HG03280 (cell line): ENCODE measurements around the gene ART3.
A peak's percentile ranks its signal among the peaks of the same experiment; 100 is the strongest.

Experiments
- ATAC-seq: cut with Tn5 transposase; IDR thresholded peaks from one replicate; pipeline ENCODE4 v1.9.1; 2021; ENCODE audit warnings: mild to moderate bottlenecking, moderate library complexity; ENCODE audit not compliant: unreplicated experiment

ART3 gene

GRCh38 chr4:76067652-76068286, 6.7 kb upstream of the ART3 start:
- ATAC-seq = peak; percentile 88

- no peak for ATAC-seq
These were observed 1.7 kb upstream of the ART3 start for GRCh38 chr4:76072760-76073159.

- no peak for ATAC-seq
These were observed 588 bp downstream of the ART3 start for GRCh38 chr4:76074993-76075600.

DNA sequence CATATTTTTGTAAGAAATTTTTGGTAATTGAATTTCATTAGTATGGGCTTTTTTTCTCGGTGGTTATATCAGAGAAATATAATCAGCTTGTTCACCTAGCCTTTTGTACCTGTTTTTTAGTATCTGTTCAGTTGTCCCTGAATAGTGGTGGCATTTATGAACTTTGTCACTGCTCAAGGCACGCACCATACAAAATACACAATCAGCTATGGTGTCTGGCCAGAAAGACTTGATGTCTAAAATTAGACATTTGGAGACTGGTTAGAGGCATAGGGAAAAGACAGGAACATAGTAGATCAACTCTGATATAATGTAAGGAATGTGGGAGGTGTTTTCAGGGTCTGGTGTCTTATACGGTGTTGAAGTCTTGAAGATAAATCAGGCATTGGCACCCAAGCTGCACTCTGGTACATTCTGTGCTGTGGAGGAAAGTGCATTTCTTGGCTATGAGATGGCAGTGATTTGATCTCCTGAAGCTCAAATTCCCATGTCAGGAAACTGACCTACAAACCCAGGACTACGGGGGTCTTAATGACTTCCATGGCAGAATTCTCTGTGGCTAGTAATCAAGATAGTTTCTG, 3.6 kb downstream of the ART3 start:
- ATAC-seq = no peak

DNA sequence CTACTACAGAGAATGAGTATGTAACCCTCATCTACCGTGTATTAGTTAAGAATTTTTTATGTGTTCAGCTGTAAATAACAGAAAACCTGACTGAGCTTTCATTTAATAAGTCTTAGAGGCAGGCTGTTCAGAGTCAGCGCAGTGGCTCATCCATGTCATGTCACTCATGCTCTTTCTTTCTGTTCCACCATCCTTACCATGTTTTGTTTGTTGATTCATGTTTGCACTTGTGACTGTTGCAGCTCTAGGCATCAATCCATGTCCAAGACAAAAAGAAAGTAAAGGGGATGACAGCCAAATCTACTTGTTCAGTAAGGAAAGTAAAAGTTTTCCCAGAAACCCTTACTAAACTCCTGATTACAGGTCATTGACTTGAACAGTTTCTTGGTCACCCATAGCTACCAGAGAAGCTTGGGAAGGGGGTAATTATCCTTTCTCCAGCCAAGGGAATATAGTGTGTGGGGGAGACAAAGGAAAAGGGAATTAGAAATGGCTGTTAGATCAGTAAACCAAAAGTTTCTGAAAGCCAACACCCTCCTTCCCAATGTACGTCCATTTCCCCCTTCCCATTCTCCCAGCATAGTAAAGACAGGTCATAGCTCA, 9.0 kb downstream of the ART3 start:
- ATAC-seq = no peak

GRCh38 chr4:76084542-76084941, 10.0 kb downstream of the ART3 start:
- ATAC-seq = no peak

DNA sequence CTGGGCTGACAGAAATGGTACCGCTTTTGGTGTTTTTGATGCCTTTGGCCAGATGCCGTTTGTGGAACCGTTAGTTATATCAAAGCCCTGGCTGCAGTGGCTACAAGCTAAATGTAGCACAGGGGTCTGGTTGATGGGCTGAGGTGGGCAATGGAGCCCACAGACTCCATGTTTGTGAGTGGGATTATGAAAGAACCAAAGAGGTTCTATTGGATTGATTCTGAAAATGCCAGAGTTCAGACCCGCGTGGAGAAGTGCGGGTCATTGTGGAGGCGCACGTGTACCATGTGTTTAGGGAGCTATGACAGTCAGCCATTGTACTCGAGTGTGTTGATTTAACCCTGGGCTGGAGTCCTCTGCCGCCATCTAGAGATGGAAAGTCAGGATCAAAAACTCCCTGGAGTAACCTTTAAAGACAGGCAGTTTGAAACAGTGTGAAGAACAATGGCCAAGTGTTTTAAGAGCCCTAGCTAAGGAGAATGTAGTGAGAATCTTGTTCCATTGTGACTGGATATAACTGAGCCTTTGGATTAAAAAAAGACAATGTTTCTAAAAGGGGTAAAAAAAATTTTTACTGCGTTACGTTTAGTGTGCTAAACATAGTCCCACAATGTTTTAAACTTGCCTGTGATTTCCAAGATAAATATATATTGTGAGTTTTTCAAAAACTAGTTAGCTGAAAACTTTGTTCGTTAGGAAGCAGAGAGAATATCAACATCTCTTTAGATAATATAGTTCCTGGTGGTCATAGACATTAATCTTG, 12.7 kb downstream of the ART3 start:
- ATAC-seq = no peak

DNA sequence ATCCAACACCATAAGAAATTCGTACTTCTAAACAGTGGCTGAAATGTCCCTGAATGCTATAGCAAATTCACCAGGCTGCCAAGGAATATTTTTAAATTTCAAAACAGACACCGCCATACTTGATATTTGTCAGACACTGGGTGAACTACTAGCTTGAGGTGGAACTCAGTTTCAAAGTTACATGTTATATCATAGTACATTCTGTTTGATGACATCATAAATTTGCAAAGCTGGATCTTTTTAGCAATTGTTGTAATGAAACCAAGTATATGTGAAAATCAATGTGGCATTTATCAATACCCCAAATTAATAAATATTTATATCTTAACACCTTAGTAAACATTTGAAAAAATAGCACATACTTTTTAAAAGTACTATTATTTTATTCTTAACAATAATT, 14.2 kb downstream of the ART3 start:
- no peak for ATAC-seq

DNA sequence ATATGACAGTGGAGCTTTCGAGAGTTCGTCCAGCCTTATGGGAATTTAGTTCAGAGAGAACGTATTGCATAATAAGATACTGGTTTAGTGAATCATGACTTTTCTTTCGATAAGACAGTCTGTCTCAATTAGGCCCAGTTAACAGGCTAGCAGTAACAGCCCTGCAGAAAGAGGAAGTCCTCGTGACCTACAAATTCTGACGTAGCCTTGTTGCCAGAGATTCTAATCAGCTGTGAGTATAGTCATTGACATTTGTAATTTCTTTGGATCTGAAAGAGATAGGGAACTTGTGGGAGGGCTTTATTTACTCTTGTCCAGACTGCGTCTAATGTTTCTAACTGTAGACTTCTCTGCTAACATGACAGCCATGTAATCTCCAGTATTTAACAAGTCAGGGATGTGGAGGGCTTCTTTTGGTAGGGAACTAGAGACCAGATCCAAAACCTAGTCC, 15.8 kb downstream of the ART3 start:
- ATAC-seq = no peak

- ATAC-seq = no peak
These were observed 16.5 kb downstream of the ART3 start for GRCh38 chr4:76091052-76091451.

DNA sequence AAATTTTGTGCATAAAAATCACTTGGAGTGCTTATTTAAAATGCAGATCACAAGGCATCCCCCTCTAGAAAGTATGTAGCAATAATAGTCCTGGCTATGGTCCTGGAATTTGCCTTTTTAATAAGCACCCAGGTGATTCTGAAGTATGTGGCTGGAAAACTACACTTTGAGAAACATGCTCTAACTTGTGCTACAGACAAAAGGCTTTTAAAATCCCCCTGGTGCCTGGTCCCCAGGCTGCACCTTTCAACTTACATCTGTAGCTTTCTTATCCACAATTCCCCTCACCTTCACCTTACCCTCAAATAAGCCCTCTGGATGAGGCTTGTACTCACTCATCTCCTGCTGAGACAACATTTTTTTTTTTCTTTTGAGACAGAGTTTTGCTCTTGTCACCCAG, 21.1 kb downstream of the ART3 start:
- ATAC-seq = no peak

- no peak for ATAC-seq
These were observed 21.6 kb downstream of the ART3 start for GRCh38 chr4:76096076-76096475.

GRCh38 chr4:76105652-76106051, 31.1 kb downstream of the ART3 start:
- no peak for ATAC-seq

DNA sequence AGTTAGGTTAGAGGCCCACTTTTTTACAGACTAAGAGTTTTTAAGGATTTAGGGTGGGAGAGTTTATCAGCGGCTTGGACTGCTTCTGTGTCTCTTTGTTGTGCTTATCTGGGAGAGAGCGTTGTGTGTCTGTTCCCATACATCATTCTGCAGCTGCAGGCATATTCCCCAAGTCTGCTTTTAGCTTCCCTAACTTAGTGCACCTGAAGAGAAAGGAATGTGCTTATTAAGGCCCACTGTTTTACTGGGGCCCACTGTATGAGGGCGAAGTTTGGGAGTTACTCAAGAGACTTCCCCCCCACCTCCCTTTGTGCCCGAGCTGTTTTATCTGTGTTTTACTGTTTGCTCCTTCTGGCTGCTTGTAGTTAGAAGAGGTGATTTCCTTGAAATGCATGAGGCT, 31.9 kb downstream of the ART3 start:
- ATAC-seq = no peak

GRCh38 chr4:76108467-76109181, 34.1 kb downstream of the ART3 start:
- ATAC-seq = no peak

- ATAC-seq = no peak
These were observed 42.3 kb downstream of the ART3 start for GRCh38 chr4:76116821-76117220.

DNA sequence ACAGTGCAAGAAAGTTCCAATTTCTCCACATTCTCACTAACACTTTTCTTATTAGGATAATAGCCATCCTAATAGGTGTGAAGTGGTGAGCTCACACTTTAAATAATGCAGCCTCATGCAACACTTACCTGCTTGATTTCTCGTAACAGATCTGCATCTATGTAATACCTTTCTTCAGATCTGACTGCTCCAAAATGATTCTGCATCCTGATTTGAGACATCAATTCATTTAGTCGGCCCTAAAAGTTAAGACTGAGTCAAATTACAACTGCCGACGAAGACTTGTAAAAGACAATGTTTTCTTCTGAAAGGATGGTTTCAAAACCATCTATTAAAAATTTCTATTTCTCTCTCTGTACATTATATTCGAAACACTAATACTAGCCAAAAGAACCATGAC, 43.0 kb downstream of the ART3 start:
- no peak for ATAC-seq

DNA sequence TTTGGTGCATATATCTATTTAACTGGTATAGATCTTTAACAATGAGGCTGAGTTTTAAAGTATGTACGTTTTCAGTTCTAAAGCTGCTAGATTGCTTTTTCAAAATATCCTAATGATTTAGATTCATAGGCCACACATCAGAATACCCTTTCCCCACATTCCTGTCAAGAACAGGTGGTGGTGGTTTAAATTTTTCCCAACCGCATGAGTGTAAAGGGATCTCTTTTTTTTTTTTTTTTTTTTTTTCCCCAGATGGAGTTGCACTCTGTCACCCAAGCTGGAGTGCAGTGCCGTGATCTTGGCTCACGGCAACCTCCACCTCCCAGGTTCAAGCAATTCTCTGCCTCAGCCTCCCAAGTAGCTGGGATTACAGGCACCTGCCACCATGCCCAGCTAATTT, 45.7 kb downstream of the ART3 start:
- ATAC-seq = no peak

- no peak for ATAC-seq
These were observed 51.3 kb downstream of the ART3 start for GRCh38 chr4:76125816-76126215.

DNA sequence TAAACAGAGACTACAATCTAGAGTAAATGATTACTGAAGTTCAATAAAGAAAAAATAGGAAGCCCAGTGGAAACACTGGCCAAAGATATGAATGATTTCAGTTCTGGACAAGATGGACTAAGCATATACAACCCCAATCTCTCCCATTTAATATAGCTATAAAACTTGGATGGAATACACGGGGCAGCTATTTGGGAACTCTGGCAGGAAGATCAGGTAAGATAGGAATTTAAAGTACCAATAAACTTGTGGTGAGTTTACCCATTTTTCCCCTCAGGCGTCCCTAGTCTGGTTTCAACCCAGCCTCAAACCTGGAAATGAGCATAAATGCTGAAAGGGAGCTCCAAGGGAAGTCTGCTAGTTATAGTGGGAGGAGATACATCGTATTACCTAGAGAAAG, 53.2 kb downstream of the ART3 start:
- no peak for ATAC-seq

- no peak for ATAC-seq
These were observed 66.7 kb downstream of the ART3 start for GRCh38 chr4:76141241-76141640.
